Neural progenitor cell (in vitro differentiated cells): Measurements from ENCODE around the gene C1orf50. TPM values are rescaled to one million over a fixed set of nuclear protein-coding genes. Genes with fewer than 3 reads are reported as not detected.

Experiments
- DNase-seq: peaks from one replicate; pipeline ENCODE4 v3.0.0-alpha.2; 2016; ENCODE audit warnings: low spot score
- H2AFZ ChIP-seq: fragments of 200-600 bp; sonication (generic); replicated peaks from 2 replicates; pipeline ENCODE4 v1.6.1; 2016; ENCODE audit warnings: antibody characterized with exemption
- H3F3A ChIP-seq: fragments of 200-600 bp; sonication (generic); 2 replicates; pipeline ENCODE4 v1.6.1; 2016; ENCODE audit warnings: antibody characterized with exemption, low read depth
- H3K27ac ChIP-seq: fragments of 200-600 bp; sonication (generic); 2 replicates; pipeline ENCODE4 v1.5.1; 2016; ENCODE audit warnings: mild to moderate bottlenecking
- H3K27me3 ChIP-seq: fragments of 200-600 bp; sonication (generic); 2 replicates; pipeline ENCODE4 v1.6.1; 2016; ENCODE audit warnings: mild to moderate bottlenecking, moderate library complexity
- H3K36me3 ChIP-seq: fragments of 200-600 bp; sonication (generic); 2 replicates; pipeline ENCODE4 v1.5.1; 2016
- H3K4me1 ChIP-seq: fragments of 200-600 bp; sonication (generic); 2 replicates; pipeline ENCODE4 v1.6.1; 2016; ENCODE audit warnings: mixed run types
- H3K4me2 ChIP-seq: fragments of 200-600 bp; sonication (generic); 2 replicates; pipeline ENCODE4 v1.6.1; 2016
- H3K4me3 ChIP-seq: fragments of 200-600 bp; sonication (generic); 2 replicates; pipeline ENCODE4 v1.5.1; 2016
- H3K79me2 ChIP-seq: fragments of 200-600 bp; sonication (generic); 2 replicates; pipeline ENCODE4 v1.6.1; 2016; ENCODE audit warnings: low read depth
- H3K9ac ChIP-seq: fragments of 200-600 bp; sonication (generic); 2 replicates; pipeline ENCODE4 v1.6.1; 2016
- H3K9me3 ChIP-seq: fragments of 200-600 bp; sonication (generic); 2 replicates; pipeline ENCODE4 v1.5.1; 2016; ENCODE audit warnings: low read depth
- H4K20me1 ChIP-seq: fragments of 200-600 bp; sonication (generic); 2 replicates; pipeline ENCODE4 v1.6.1; 2016; ENCODE audit warnings: low read depth
- H3K27ac Mint-ChIP-seq: 3 replicates; pipeline ENCODE4 v1.8.0; 2021; ENCODE audit warnings: mixed read lengths
- H3K27me3 Mint-ChIP-seq: 2 replicates; pipeline ENCODE4 v1.8.0; 2022; ENCODE audit warnings: low read depth, mild to moderate bottlenecking, inconsistent platforms, moderate library complexity, mixed read lengths; ENCODE audit not compliant: insufficient read depth
- H3K36me3 Mint-ChIP-seq: 3 replicates; pipeline ENCODE4 v1.8.0; 2021; ENCODE audit warnings: mixed read lengths
- H3K4me1 Mint-ChIP-seq: 3 replicates; pipeline ENCODE4 v1.8.0; 2021; ENCODE audit warnings: mixed read lengths
- H3K4me3 Mint-ChIP-seq: 3 replicates; pipeline ENCODE4 v1.8.0; 2021; ENCODE audit warnings: mild to moderate bottlenecking, moderate library complexity, mixed read lengths
- H3K9me3 Mint-ChIP-seq: 3 replicates; pipeline ENCODE4 v1.8.0; 2020; ENCODE audit warnings: mixed read lengths
- EZH2 ChIP-seq: fragments of 200-600 bp; sonication (generic); IDR thresholded peaks from 2 replicates; pipeline ENCODE4 v1.6.1; 2017; ENCODE audit warnings: antibody characterized with exemption, mild to moderate bottlenecking, moderate library complexity
- EZH2phosphoT487 ChIP-seq: fragments of 200-600 bp; sonication (generic); IDR thresholded peaks from 2 replicates; pipeline ENCODE4 v1.6.1; 2017; ENCODE audit warnings: antibody characterized with exemption
- total RNA-seq: library from RNA; depleted of rRNA; stranded (reverse); fragments of >200 nt; gene quantifications from 2 replicates; pipeline ENCODE4 v1.2.3, GENCODE V29; 2015; ENCODE audit warnings: low replicate concordance
- TF ChIP-seq, protein P1 (sequence below): fragments of 200-600 bp; sonication (generic); IDR thresholded peaks from 2 replicates; pipeline ENCODE4 v1.5.1; 2017; ENCODE audit warnings: antibody characterized with exemption, mild to moderate bottlenecking

Gene C1orf50
- total RNA-seq, 1 donor from 2014 or later, result 19.0 TPM

DNA sequence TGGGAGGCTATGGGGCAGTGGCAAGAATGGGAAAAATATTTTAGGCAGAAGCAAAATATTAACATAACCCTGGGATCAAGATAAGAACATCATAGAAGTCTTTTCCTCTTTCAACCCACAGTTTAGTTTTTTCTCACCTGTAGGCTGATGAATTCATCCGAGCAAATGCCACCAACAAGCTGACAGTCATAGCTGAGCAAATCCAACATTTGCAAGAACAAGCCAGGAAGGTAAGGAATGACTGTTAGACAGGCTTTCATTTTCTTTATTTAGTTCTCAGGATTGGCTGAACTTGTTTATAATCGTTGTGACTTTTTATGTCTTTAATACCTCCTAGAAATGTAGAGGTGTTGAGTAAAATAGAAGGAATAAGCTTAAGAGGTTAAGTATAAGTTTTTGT lies 6.4 kb downstream of the C1orf50 start:
- peaks cover 44% of the 10 kb centered on the region for H3K79me2 ChIP-seq

GRCh38 chr1:42774928-42775526 lies 8.0 kb downstream of the C1orf50 start:
- H3F3A ChIP-seq, result peaks cover 4% of the 10 kb centered on the region
- H3K4me1 Mint-ChIP-seq, result peaks cover 3% of the 10 kb centered on the region
- no peak overlapping the region for H3K27ac ChIP-seq
- H3K9me3 ChIP-seq, result no peaks in the 10 kb centered on the region
- DNase-seq, result no peak
- H3K4me1 ChIP-seq, result no peaks in the 10 kb centered on the region
- H3K4me3 ChIP-seq, result no peak overlapping the region
- H4K20me1 ChIP-seq, result peaks cover 15% of the 10 kb centered on the region
- H3K4me2 ChIP-seq, result no peak overlapping the region
- peaks cover 34% of the 10 kb centered on the region for H3K36me3 Mint-ChIP-seq
- H3K27me3 ChIP-seq, result no peaks in the 10 kb centered on the region
- H3K79me2 ChIP-seq, result peaks cover 29% of the 10 kb centered on the region
- H3K9ac ChIP-seq, result no peak overlapping the region
- H2AFZ ChIP-seq, result no peak overlapping the region
- H3K36me3 ChIP-seq, result no peaks in the 10 kb centered on the region
- no peak overlapping the region for H3K4me3 Mint-ChIP-seq
- H3K9me3 Mint-ChIP-seq, result no peaks in the 10 kb centered on the region
- no peak for TF ChIP-seq EZH2
- TF ChIP-seq, protein P1, sequence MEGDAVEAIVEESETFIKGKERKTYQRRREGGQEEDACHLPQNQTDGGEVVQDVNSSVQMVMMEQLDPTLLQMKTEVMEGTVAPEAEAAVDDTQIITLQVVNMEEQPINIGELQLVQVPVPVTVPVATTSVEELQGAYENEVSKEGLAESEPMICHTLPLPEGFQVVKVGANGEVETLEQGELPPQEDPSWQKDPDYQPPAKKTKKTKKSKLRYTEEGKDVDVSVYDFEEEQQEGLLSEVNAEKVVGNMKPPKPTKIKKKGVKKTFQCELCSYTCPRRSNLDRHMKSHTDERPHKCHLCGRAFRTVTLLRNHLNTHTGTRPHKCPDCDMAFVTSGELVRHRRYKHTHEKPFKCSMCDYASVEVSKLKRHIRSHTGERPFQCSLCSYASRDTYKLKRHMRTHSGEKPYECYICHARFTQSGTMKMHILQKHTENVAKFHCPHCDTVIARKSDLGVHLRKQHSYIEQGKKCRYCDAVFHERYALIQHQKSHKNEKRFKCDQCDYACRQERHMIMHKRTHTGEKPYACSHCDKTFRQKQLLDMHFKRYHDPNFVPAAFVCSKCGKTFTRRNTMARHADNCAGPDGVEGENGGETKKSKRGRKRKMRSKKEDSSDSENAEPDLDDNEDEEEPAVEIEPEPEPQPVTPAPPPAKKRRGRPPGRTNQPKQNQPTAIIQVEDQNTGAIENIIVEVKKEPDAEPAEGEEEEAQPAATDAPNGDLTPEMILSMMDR, result no peak
- no peak for TF ChIP-seq EZH2phosphoT487
- no peaks in the 10 kb centered on the region for H3K27me3 Mint-ChIP-seq
- no peak overlapping the region for H3K27ac Mint-ChIP-seq

More for the DNA sequence above, 6.4 kb downstream of the C1orf50 start:
- Histone ChIP-seq H3K4me3 (no peak overlapping the region), H3K9ac (no peak overlapping the region), H4K20me1 (peaks cover 15% of the 10 kb centered on the region), H3K9me3 (no peaks in the 10 kb centered on the region), H3K4me2 (no peak overlapping the region), H3K27ac (no peak overlapping the region), H3K4me1 (no peaks in the 10 kb centered on the region), H3K36me3 (no peaks in the 10 kb centered on the region), H3K27me3 (no peaks in the 10 kb centered on the region), H2AFZ (no peak overlapping the region), H3F3A (peaks cover 4% of the 10 kb centered on the region)
- TF ChIP-seq, protein P1, result no peak
- no peak for TF ChIP-seq EZH2phosphoT487
- TF ChIP-seq EZH2, result no peak
- Mint-ChIP-seq H3K4me1 (peaks cover 6% of the 10 kb centered on the region), H3K27me3 (no peaks in the 10 kb centered on the region), H3K36me3 (peaks cover 28% of the 10 kb centered on the region), H3K9me3 (no peaks in the 10 kb centered on the region), H3K27ac (no peak overlapping the region), H3K4me3 (no peak overlapping the region)
- DNase-seq, result no peak

GRCh38 chr1:42776502-42776901 lies 9.5 kb downstream of the C1orf50 start:
- Histone ChIP-seq H3K36me3 (no peaks in the 10 kb centered on the region), H3K27me3 (no peaks in the 10 kb centered on the region), H2AFZ (no peak overlapping the region), H3K4me2 (no peak overlapping the region), H3K9ac (no peak overlapping the region), H3K4me3 (no peak overlapping the region), H3K79me2 (peaks cover 15% of the 10 kb centered on the region), H3F3A (peaks cover 4% of the 10 kb centered on the region), H4K20me1 (peaks cover 13% of the 10 kb centered on the region), H3K9me3 (no peaks in the 10 kb centered on the region), H3K27ac (no peak overlapping the region), H3K4me1 (no peaks in the 10 kb centered on the region)
- TF ChIP-seq, protein P1, result no peak
- TF ChIP-seq EZH2phosphoT487 (no peak), EZH2 (no peak)
- Mint-ChIP-seq H3K36me3 (peaks cover 37% of the 10 kb centered on the region), H3K9me3 (no peaks in the 10 kb centered on the region), H3K27me3 (no peaks in the 10 kb centered on the region), H3K4me3 (no peak overlapping the region), H3K27ac (no peak overlapping the region), H3K4me1 (peaks cover 3% of the 10 kb centered on the region)
- no peak for DNase-seq
